HepG2 (cell line): ENCODE measurements around the gene THRB. TPM values are rescaled to one million over a fixed set of nuclear protein-coding genes. Genes with fewer than 3 reads are reported as not detected.

Experiments used
- AGO1 ChIP-seq: fragments of 200-400 bp; formaldehyde crosslinking; IDR thresholded peaks from 2 replicates; pipeline ENCODE4 v1.6.1; 2017; ENCODE audit warnings: mild to moderate bottlenecking, low read depth, low read length, moderate library complexity; ENCODE audit not compliant: poor library complexity, severe bottlenecking
- BCL6 ChIP-seq: IDR thresholded peaks from 2 replicates; pipeline ENCODE4 v1.6.1; 2016; ENCODE audit warnings: missing genetic modification reagents, missing compliant biosample characterization
- GATAD1 ChIP-seq: IDR thresholded peaks from 2 replicates; pipeline ENCODE4 v1.6.1; 2016; ENCODE audit warnings: missing genetic modification reagents, missing compliant biosample characterization
- HDAC2 ChIP-seq: sonication (generic); formaldehyde crosslinking; IDR thresholded peaks from 2 replicates; pipeline ENCODE4 v1.4.0; 2020; ENCODE audit warnings: missing genetic modification reagents
- HES4 ChIP-seq: sonication (generic); formaldehyde crosslinking; IDR thresholded peaks from 2 replicates; pipeline ENCODE4 v1.9.0; 2021; ENCODE audit warnings: mild to moderate bottlenecking, missing genetic modification reagents, borderline replicate concordance
- IRF2 ChIP-seq: IDR thresholded peaks from 2 replicates; pipeline ENCODE4 v1.6.1; 2018; ENCODE audit warnings: missing genetic modification reagents, missing compliant biosample characterization
- SRSF1 ChIP-seq: fragments of 200-400 bp; formaldehyde crosslinking; optimal IDR thresholded peaks from 2 replicates; pipeline ENCODE3; 2017; ENCODE audit warnings: mild to moderate bottlenecking, low read depth, low read length, moderate library complexity
- TEAD2 ChIP-seq: sonication (generic); formaldehyde crosslinking; IDR thresholded peaks from 2 replicates; pipeline ENCODE4 v1.9.0; 2021; ENCODE audit warnings: missing genetic modification reagents
- TFE3 ChIP-seq: IDR thresholded peaks from 2 replicates; pipeline ENCODE4 v1.6.1; 2016
- ZBTB39 ChIP-seq: sonication (generic); formaldehyde crosslinking; IDR thresholded peaks from 2 replicates; pipeline ENCODE4 v1.5.0; 2020; ENCODE audit warnings: missing genetic modification reagents
- ZFP36L2 ChIP-seq: sonication (generic); formaldehyde crosslinking; IDR thresholded peaks from 2 replicates; pipeline ENCODE4 v1.4.0; 2020; ENCODE audit warnings: missing genetic modification reagents
- ZNF646 ChIP-seq: sonication (generic); formaldehyde crosslinking; IDR thresholded peaks from 2 replicates; pipeline ENCODE4 v1.9.0; 2021; ENCODE audit warnings: mild to moderate bottlenecking, missing genetic modification reagents
- polyA plus RNA-seq, 8 experiments: library from polyadenylated mRNA; depleted of rRNA in 3 of 8; stranded (reverse) in 7 of 8; unstranded in 1 of 8; fragments of >200 nt; fragmentation: Illumina TruSeq in 4 of 8; extraction: Trizol in 4 of 8; gene quantifications; 2 replicates each; pipeline versions ENCODE4 v1.2.1 to v1.2.3, GENCODE V29; 2011 to 2016; ENCODE audit warnings: low read depth in 4 of 8, missing spikeins in 1 of 8, mixed read lengths in 1 of 8; ENCODE audit not compliant: insufficient read depth in 1 of 8
- total RNA-seq, 5 experiments: library from RNA; depleted of rRNA; stranded (reverse); fragments of >200 nt; fragmentation: Illumina TruSeq; extraction: Trizol; gene quantifications; 2 replicates each; pipeline ENCODE4 v1.2.3, GENCODE V29; 2016; ENCODE audit warnings: low read depth in 1 of 5
- TF ChIP-seq, protein P1 (sequence below): sonication (generic); formaldehyde crosslinking; conservative IDR thresholded peaks from 2 replicates; pipeline ENCODE4 v1.8.0; 2022; ENCODE audit warnings: missing genetic modification reagents
- TF ChIP-seq, protein P2 (sequence below): fragments of 450-650 bp; IDR thresholded peaks from 2 replicates; pipeline ENCODE4 v1.6.1; 2016

The THRB gene
- total and polyA plus RNA-seq, 2 of the 13 experiments (the other 11 are each of a cell fraction or from before 2014, with no cell fraction given): 4.7 to 22.7 TPM

DNA sequence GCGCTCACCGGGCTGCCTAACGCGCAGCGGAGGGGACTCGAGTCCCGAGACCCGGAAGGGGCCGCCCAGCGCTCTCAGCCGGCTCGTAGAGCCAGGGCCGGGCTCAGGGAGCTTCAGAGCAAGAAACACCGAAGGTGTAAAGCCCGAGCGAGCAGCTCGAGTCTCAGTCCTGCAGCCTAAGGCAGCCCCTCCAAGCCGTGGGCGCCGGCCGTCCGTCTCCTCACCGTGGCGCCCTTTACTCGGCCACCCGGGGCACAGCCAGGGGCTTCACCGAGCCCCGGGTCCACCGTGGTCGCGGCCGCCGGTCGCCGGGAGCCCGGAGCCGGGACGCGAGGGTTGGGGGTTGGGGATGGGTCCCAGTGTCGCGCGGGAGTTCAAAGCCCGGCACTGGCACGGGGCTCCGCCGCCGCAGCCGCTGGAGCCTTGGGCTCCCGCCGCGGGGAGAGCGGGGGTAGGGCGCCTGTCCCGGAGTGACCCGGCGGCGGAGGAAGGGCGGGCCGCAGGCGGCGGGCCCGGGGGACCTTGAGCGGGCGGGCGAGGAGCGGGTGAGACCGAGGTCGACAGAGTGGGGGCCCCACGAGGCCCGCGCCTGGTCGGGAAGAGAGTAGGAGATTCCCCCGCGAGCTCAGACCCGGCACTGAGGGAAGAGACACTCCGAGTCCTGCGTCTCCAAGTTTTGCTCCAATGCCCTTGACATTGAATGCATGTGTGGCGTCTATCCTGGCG is 26.9 kb upstream of the THRB start (continued):
- TF ChIP-seq ZBTB39 (CRISPR knock-in tag): 0 out of 2 replicates have a peak, but pooled peaks have one; percentile 63
- TF ChIP-seq, protein P1, sequence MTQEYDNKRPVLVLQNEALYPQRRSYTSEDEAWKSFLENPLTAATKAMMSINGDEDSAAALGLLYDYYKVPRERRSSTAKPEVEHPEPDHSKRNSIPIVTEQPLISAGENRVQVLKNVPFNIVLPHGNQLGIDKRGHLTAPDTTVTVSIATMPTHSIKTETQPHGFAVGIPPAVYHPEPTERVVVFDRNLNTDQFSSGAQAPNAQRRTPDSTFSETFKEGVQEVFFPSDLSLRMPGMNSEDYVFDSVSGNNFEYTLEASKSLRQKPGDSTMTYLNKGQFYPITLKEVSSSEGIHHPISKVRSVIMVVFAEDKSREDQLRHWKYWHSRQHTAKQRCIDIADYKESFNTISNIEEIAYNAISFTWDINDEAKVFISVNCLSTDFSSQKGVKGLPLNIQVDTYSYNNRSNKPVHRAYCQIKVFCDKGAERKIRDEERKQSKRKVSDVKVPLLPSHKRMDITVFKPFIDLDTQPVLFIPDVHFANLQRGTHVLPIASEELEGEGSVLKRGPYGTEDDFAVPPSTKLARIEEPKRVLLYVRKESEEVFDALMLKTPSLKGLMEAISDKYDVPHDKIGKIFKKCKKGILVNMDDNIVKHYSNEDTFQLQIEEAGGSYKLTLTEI: no peak
- TF ChIP-seq, protein P2, sequence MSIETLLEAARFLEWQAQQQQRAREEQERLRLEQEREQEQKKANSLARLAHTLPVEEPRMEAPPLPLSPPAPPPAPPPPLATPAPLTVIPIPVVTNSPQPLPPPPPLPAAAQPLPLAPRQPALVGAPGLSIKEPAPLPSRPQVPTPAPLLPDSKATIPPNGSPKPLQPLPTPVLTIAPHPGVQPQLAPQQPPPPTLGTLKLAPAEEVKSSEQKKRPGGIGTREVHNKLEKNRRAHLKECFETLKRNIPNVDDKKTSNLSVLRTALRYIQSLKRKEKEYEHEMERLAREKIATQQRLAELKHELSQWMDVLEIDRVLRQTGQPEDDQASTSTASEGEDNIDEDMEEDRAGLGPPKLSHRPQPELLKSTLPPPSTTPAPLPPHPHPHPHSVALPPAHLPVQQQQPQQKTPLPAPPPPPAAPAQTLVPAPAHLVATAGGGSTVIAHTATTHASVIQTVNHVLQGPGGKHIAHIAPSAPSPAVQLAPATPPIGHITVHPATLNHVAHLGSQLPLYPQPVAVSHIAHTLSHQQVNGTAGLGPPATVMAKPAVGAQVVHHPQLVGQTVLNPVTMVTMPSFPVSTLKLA: no peak
- TF ChIP-seq IRF2 (CRISPR knock-in tag): peak; percentile 14; the same call in 1 of the 2 replicates
- TF ChIP-seq GATAD1 (CRISPR knock-in tag): 0 out of 2 replicates have a peak, but pooled peaks have one; percentile 32
- no peak for TF ChIP-seq ZFP36L2
- TF ChIP-seq TEAD2 (CRISPR knock-in tag): no peak
- peak; percentile 32 for TF ChIP-seq HDAC2
- TF ChIP-seq AGO1: peak; percentile 73
- no peak for TF ChIP-seq ZNF646 (CRISPR knock-in tag)
- peak; percentile 43; the same call in 1 of the 2 replicates for TF ChIP-seq BCL6
- peak; percentile 71 for TF ChIP-seq HES4 (CRISPR knock-in tag)
- peak; percentile 75 for TF ChIP-seq SRSF1
- TF ChIP-seq TFE3 (CRISPR knock-in tag): no peak
